ENCODE measurements around the gene TAF6.

The TAF6 gene

GRCh38 chr7:100167912-100168323 lies 48.8 kb upstream of the TAF6 start (continued):
- TF ChIP-seq ZNF76 (tag by site-specific recombination; IDR thresholded peaks at IDR 0.05; ENCODE audit: borderline replicate concordance, low read depth) (peak; percentile 14; the same call in 1 of the 2 replicates), ZNF521 (tag by site-specific recombination; IDR thresholded peaks at IDR 0.05) (no peak), ZNF561 (tag by site-specific recombination; IDR thresholded peaks at IDR 0.05; ENCODE audit: borderline replicate concordance) (no peak), ZBTB44 (tag by site-specific recombination; IDR thresholded peaks at IDR 0.05) (no peak), ZNF155 (tag by site-specific recombination; IDR thresholded peaks at IDR 0.05) (no peak), ZNF394 (tag by site-specific recombination; IDR thresholded peaks at IDR 0.05; ENCODE audit: borderline replicate concordance) (no peak), HIC1 (tag by site-specific recombination; IDR thresholded peaks at IDR 0.05) (no peak), ZNF514 (tag by site-specific recombination; IDR thresholded peaks at IDR 0.05) (no peak), ZBTB20 (tag by site-specific recombination; IDR thresholded peaks at IDR 0.05) (peak; percentile 55; the same call in 1 of the 2 replicates), SP2 (tag by site-specific recombination; IDR thresholded peaks at IDR 0.05) (no peak), ZNF140 (tag by site-specific recombination; IDR thresholded peaks at IDR 0.05) (no peak), SP3 (tag by site-specific recombination; IDR thresholded peaks at IDR 0.05) (peak; percentile 14; the same call in 1 of the 2 replicates), KLF1 (tag by site-specific recombination; IDR thresholded peaks at IDR 0.05) (peak; percentile 83), ZNF266 (tag by site-specific recombination; IDR thresholded peaks at IDR 0.05; ENCODE audit: low read depth) (no peak), ZBTB11 (tag by site-specific recombination; conservative IDR thresholded peaks at IDR 0.05; ENCODE audit: low read depth) (no peak; the same call in 1 of the 2 replicates), ZFP41 (tag by site-specific recombination; IDR thresholded peaks at IDR 0.05; ENCODE audit: borderline replicate concordance) (no peak), ZSCAN4 (tag by site-specific recombination; IDR thresholded peaks at IDR 0.05) (peak; percentile 94), KLF16 (tag by site-specific recombination; IDR thresholded peaks at IDR 0.05) (peak; percentile 55; the same call in 1 of the 2 replicates), GLIS2 (tag by site-specific recombination; IDR thresholded peaks at IDR 0.05) (peak; percentile 77; the same call in 1 of the 2 replicates), OSR2 (tag by site-specific recombination; IDR thresholded peaks at IDR 0.05) (peak; percentile 40; the same call in 1 of the 2 replicates), GLI4 (tag by site-specific recombination; IDR thresholded peaks at IDR 0.05) (no peak)
- TF ChIP-seq, protein P1, sequence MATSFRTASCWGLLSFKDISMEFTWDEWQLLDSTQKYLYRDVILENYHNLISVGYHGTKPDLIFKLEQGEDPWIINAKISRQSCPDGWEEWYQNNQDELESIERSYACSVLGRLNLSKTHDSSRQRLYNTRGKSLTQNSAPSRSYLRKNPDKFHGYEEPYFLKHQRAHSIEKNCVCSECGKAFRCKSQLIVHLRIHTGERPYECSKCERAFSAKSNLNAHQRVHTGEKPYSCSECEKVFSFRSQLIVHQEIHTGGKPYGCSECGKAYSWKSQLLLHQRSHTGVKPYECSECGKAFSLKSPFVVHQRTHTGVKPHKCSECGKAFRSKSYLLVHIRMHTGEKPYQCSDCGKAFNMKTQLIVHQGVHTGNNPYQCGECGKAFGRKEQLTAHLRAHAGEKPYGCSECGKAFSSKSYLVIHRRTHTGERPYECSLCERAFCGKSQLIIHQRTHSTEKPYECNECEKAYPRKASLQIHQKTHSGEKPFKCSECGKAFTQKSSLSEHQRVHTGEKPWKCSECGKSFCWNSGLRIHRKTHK (tag by site-specific recombination; IDR thresholded peaks at IDR 0.05), result no peak
- TF ChIP-seq, protein P2, sequence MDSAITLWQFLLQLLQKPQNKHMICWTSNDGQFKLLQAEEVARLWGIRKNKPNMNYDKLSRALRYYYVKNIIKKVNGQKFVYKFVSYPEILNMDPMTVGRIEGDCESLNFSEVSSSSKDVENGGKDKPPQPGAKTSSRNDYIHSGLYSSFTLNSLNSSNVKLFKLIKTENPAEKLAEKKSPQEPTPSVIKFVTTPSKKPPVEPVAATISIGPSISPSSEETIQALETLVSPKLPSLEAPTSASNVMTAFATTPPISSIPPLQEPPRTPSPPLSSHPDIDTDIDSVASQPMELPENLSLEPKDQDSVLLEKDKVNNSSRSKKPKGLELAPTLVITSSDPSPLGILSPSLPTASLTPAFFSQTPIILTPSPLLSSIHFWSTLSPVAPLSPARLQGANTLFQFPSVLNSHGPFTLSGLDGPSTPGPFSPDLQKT (IDR thresholded peaks at IDR 0.05; ENCODE audit: borderline replicate concordance, low read depth, low read length), result no peak
- TF ChIP-seq, protein P3, sequence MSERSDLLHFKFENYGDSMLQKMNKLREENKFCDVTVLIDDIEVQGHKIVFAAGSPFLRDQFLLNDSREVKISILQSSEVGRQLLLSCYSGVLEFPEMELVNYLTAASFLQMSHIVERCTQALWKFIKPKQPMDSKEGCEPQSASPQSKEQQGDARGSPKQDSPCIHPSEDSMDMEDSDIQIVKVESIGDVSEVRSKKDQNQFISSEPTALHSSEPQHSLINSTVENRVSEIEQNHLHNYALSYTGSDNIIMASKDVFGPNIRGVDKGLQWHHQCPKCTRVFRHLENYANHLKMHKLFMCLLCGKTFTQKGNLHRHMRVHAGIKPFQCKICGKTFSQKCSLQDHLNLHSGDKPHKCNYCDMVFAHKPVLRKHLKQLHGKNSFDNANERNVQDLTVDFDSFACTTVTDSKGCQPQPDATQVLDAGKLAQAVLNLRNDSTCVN (tag by site-specific recombination; optimal IDR thresholded peaks at IDR 0.05), result no peak
- TF ChIP-seq, protein P4, sequence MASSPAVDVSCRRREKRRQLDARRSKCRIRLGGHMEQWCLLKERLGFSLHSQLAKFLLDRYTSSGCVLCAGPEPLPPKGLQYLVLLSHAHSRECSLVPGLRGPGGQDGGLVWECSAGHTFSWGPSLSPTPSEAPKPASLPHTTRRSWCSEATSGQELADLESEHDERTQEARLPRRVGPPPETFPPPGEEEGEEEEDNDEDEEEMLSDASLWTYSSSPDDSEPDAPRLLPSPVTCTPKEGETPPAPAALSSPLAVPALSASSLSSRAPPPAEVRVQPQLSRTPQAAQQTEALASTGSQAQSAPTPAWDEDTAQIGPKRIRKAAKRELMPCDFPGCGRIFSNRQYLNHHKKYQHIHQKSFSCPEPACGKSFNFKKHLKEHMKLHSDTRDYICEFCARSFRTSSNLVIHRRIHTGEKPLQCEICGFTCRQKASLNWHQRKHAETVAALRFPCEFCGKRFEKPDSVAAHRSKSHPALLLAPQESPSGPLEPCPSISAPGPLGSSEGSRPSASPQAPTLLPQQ (tag by site-specific recombination; IDR thresholded peaks at IDR 0.05), result 0 out of 2 replicates have a peak, but pooled peaks have one; percentile 62

Data from HEK293 (cell line).